ENCODE results near the gene RNASEH2A. TPM values are rescaled to one million over a fixed set of nuclear protein-coding genes. Genes with fewer than 3 reads are reported as not detected.

Gene RNASEH2A
- total and polyA plus RNA-seq, 2 donors (not counting 1 experiment from before 2014, with no cell fraction given) = 14.5 to 18.9 TPM

DNA sequence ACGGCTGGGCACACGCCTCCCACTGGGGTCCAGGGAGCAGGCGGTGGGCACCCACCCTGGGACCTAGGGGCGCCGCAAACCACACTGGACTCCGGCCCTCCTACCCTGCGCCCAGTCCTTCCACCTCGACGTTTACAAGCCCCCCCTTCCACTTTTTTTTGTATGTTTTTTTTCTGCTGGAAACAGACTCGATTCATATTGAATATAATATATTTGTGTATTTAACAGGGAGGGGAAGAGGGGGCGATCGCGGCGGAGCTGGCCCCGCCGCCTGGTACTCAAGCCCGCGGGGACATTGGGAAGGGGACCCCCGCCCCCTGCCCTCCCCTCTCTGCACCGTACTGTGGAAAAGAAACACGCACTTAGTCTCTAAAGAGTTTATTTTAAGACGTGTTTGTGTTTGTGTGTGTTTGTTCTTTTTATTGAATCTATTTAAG lies 13.5 kb upstream of the RNASEH2A start:
- H3K4me1 ChIP-seq (ENCODE audit: control insufficient read depth in 2 of 2, insufficient read depth in 2 of 2, low read length in 2 of 2) = peaks cover 36 to 51% of the 10 kb centered on the region in 2 donors
- peaks cover 19% of the 10 kb centered on the region for H4K20me1 ChIP-seq (ENCODE audit: control insufficient read depth, insufficient read depth, low read length, poor library complexity, severe bottlenecking)
- H2AFZ ChIP-seq (ENCODE audit: insufficient read depth, low read depth, low read length, poor library complexity, severe bottlenecking) = no peak overlapping the region
- Mint-ChIP-seq H3K9me3 (ENCODE audit: insufficient read depth) (no peaks in the 10 kb centered on the region), H3K4me3 (peak overlapping the region; percentile 97), H3K27me3 (no peaks in the 10 kb centered on the region), H3K27ac (peak overlapping the region; percentile 99), H3K4me1 (peaks cover 45% of the 10 kb centered on the region)
- no peaks in the 10 kb centered on the region for H3K9me3 ChIP-seq (ENCODE audit: control extremely low read depth in 1 of 3, control insufficient read depth in 2 of 3, insufficient read depth in 1 of 3, low read length in 2 of 3)
- H3K27me3 ChIP-seq (replicated peaks in 1 of 4; ENCODE audit: control extremely low read depth in 1 of 4, control insufficient read depth in 3 of 4, insufficient read depth in 4 of 4, low read length in 3 of 4) = no peaks in the 10 kb centered on the region
- intact Hi-C loops (cut with micrococcal nuclease) = loop anchor here (5.0 kb wide), 3 partner anchors 61 to 1044 kb away; partner anchors contain the start of genes TRIR, ZNF490 and ZNF791
- 0% methylated on average over 3 of the region's 22 CpGs for WGBS (ENCODE audit: insufficient coverage)
- CTCF ChIA-PET = interaction anchor here (1.0 to 17.9 kb wide), 4 partner anchors 14 to 70 kb away, joined by 3 to 1147 read pairs (median 8); partner anchors contain the start of genes HOOK2 and RNASEH2A
- POLR2A ChIA-PET = interaction anchor here (0.7 to 6.8 kb wide), 16 partner anchors 10 to 374 kb away, joined by 3 to 233 read pairs (median 6); partner anchors contain the start of genes DHPS, GCDH, GET3 and HOOK2
- ATAC-seq (ENCODE audit: low read depth) = no peak
- no peak for DNase-seq
- peak overlapping the region; percentile 91 for H3K4me2 ChIP-seq (replicated peaks; ENCODE audit: low read depth, low read length, poor library complexity, severe bottlenecking)
- TF ChIP-seq EZH2 (IDR thresholded peaks at IDR 0.05; ENCODE audit: borderline replicate concordance, insufficient read depth, low read depth, low read length, poor library complexity, severe bottlenecking) (no peak), CTCF (IDR thresholded peaks at IDR 0.05) (no peak)
- H3K9ac ChIP-seq (ENCODE audit: low read length) = peak overlapping the region; percentile 86
- H3K79me2 ChIP-seq (ENCODE audit: control insufficient read depth, insufficient read depth, low read length) = peaks cover 25% of the 10 kb centered on the region
- H3K36me3 ChIP-seq (replicated peaks in 1 of 2; ENCODE audit: control extremely low read depth in 1 of 2, control insufficient read depth in 1 of 2, extremely low read depth in 1 of 2, insufficient read depth in 2 of 2, low read length in 1 of 2) = peaks cover 0 to 4% of the 10 kb centered on the region in 2 experiments
- peak overlapping the region; percentile 95 to 97 for H3K27ac ChIP-seq (ENCODE audit: low read length in 2 of 2)
- H3K4me3 ChIP-seq (ENCODE audit: control extremely low read depth in 1 of 5, extremely low read depth in 1 of 5, insufficient read depth in 1 of 5, low read depth in 2 of 5, low read length in 4 of 5) = peak overlapping the region; percentile 86 to 99 (median 97)
